NCI-H1048 (cell line): ENCODE results near the gene SPDYE18.
"Not testable (repeated sequence)": the region's sequence is repeated elsewhere in the genome, so short reads cannot be mapped to it uniquely, and the experiment has no call there.

Experiments
- DNase-seq: peaks from one replicate; lab custom pipeline; 2025; lab: John Stamatoyannopoulos, UW

Gene SPDYE18

DNA sequence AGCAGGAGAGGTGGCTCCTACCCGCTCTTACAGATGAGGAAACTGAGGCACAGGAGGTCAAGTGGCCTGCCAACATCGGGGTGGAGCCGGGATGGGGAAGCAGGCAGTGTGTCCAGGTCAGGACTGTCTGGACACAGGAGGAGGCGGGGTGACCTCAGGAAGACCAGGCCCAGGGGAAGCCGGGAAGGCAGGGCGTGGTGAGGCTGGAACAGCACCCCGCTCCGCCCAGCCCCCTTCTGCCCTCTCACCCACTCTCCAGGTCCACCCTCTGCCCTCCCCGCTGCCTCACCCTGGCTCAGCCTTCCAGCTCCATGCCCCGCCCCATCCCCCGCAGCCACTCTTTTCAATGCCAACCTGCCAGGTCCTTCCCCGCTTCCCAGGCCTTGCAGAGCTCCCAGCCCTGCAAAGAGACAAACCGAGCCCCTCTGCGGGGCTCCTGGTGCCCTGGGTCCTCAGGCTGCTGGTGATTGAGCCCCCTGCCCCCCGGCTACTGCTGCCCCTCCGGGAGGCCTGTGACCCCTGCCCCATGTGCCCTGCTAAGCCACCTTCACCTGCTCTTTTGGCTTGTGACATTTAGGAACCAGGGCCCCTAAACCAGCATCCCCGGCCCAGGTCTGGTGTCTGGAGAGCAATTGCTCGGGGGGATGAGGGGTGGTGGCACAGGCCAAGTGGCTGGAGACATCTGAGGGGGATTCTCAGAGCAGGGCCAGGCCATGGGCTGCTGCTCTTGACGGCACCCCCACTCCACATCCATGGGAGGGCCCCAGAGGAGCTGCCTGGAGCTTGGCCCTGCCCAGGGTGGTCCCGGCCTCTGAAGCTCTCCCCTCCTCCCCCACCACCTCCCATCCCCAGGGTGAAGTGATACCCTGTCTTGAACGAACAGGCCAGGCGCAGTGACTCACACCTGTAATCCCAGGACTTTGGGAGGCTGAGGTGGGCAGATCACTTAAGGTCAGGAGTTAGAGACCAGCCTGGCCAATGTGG lies 55.9 kb downstream of the SPDYE18 start:
- DNase-seq: not testable (repeated sequence)

DNA sequence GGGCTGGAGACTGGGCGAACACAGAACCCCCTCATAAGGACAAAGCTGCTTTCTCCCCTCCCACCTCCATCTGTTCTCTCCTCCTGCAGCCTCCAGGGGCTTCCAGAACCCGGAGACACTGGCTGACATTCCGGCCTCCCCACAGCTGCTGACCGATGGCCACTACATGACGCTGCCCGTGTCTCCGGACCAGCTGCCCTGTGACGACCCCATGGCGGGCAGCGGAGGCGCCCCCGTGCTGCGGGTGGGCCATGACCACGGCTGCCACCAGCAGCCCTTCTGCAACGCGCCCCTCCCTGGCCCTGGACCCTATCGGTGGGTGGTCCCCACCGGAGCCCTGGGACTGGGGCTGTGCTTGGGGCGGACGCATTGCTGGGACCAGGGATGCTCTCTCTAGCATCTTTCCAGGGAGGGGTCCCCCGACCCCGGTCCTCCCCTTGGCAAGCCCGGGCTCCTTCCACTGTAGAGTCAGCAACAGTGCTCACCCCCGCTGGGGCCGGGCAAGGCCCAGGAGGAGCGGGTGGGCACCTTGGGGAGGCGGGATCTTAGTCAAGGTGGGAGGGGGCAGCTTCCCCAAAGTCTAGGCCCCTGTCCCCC lies 56.8 kb downstream of the SPDYE18 start:
- not testable (repeated sequence) for DNase-seq

GRCh38 chr7:77004151-77004550 lies 58.2 kb downstream of the SPDYE18 start:
- DNase-seq: not testable (repeated sequence)

- DNase-seq: not testable (repeated sequence)
Measured at GRCh38 chr7:77003241-77003640, 59.1 kb downstream of the SPDYE18 start.

DNA sequence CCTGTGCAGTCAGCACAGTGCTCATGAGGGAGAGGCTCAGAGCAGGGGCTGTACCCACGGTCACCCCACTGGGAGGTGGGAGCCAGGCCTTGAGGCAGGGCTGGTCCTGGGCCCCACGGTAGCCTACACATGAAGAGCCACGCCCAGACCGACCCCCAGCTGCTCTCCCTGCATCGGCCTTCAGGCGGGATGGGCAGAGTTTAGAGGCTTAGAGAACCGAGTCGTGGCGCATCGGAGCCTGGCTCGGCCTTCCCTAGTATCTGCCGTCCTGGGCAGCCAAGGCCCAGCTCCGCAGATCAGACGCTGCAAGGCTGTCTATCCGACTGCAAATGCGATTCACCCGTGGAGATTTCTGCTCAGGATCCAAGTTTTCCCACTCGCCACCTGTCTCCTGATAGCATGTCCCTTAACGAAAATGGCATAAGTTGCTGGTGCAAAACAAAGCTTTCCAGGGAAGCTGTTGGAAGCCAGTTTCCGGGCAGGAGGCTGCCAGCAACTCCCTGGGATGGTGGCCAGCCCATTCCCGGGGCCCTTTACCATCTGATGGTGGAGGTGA lies 59.6 kb downstream of the SPDYE18 start:
- not testable (repeated sequence) for DNase-seq

DNA sequence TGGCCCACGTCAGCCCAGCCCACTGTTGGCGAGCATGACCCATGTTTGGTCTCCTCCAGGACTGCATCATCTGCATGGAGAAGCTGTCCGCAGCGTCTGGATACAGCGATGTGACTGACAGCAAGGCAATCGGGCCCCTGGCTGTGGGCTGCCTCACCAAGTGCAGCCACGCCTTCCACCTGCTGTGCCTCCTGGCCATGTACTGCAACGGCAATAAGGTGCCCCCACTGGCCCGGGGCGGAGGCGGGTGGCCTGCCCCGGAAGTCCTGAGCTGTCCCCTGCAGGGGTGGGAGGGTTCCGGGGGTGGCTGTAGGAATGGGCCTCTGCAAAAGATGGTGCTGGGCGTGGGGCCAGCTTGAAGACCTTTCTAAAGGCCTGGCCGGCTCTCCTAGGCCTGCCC lies 60.3 kb downstream of the SPDYE18 start:
- DNase-seq: not testable (repeated sequence)
